ENCODE data around the gene UPK3B.
"Not testable (repeated sequence)": the region's sequence is repeated elsewhere in the genome, so short reads cannot be mapped to it uniquely, and the experiment has no call there.

Gene UPK3B

GRCh38 chr7:76513817-76514799 is 3.8 kb downstream of the UPK3B start:
- ATAC-seq (no peak), DNase-seq (no peak)

GRCh38 chr7:76514926-76515771 is 4.8 kb downstream of the UPK3B start:
- DNase-seq (no peak), ATAC-seq (no peak)

GRCh38 chr7:76515999-76516443 is 5.7 kb downstream of the UPK3B start:
- DNase-seq (peak; percentile 68), ATAC-seq (peak; percentile 42)

- DNase-seq, ATAC-seq: not testable (repeated sequence)
Observed at GRCh38 chr7:76516932-76517331, 6.6 kb downstream of the UPK3B start.

GRCh38 chr7:76526183-76526582 is 15.8 kb downstream of the UPK3B start:
- DNase-seq, result not testable (repeated sequence)

GRCh38 chr7:76531643-76532042 is 21.3 kb downstream of the UPK3B start:
- not testable (repeated sequence) for ATAC-seq, DNase-seq

More at GRCh38 chr7:76526183-76526582, 15.8 kb downstream of the UPK3B start:
- not testable (repeated sequence) for ATAC-seq

GRCh38 chr7:76543197-76543596 is 32.8 kb downstream of the UPK3B start, which contains the start of gene SPDYE16:
TSS of gene SPDYE16 (minus strand) at chr7:76543297. CDS start at chr7:76541459, 1,838 bp downstream.
- DNase-seq, result not testable (repeated sequence)

GRCh38 chr7:76549025-76549854 is 38.9 kb downstream of the UPK3B start:
- ATAC-seq, result peak; percentile 100
- peak; percentile 91 for DNase-seq

More at GRCh38 chr7:76543197-76543596, 32.8 kb downstream of the UPK3B start, which contains the start of gene SPDYE16:
- ATAC-seq, result not testable (repeated sequence)

- DNase-seq, result peak; percentile 31
- not testable (repeated sequence) for ATAC-seq
Observed at GRCh38 chr7:76549855-76550248, 39.5 kb downstream of the UPK3B start.

GRCh38 chr7:76551992-76552391 is 41.6 kb downstream of the UPK3B start:
- DNase-seq, ATAC-seq: not testable (repeated sequence)

GRCh38 chr7:76559685-76560084 is 49.3 kb downstream of the UPK3B start:
- ATAC-seq, DNase-seq: not testable (repeated sequence)

GRCh38 chr7:76560157-76560556 is 49.8 kb downstream of the UPK3B start:
- not testable (repeated sequence) for ATAC-seq

GRCh38 chr7:76561342-76561741 is 51.0 kb downstream of the UPK3B start:
- ATAC-seq, DNase-seq: not testable (repeated sequence)

More at GRCh38 chr7:76560157-76560556, 49.8 kb downstream of the UPK3B start:
- DNase-seq, result not testable (repeated sequence)

GRCh38 chr7:76565001-76565400 is 54.6 kb downstream of the UPK3B start:
- ATAC-seq, DNase-seq: not testable (repeated sequence)

Data from stimulated activated naive CD8-positive, alpha-beta T cell treated with anti-CD3 and anti-CD28 coated beads, Interleukin-15, Interleukin-2, amounts not matched to agents 100 U/mL and 50 U/mL, for 24 hours (primary cell).